NT2/D1 (cell line): ENCODE measurements around the gene RHO.

Source experiments
- SUZ12 ChIP-seq: IDR thresholded peaks from 2 replicates; pipeline ENCODE4 v1.6.1; 2011; ENCODE audit not compliant: insufficient read length, insufficient read depth; ENCODE audit errors: extremely low read depth
- YY1 ChIP-seq: IDR thresholded peaks from 2 replicates; pipeline ENCODE4 v1.6.1; 2011; ENCODE audit not compliant: insufficient read length, insufficient read depth
- ZNF274 ChIP-seq: IDR thresholded peaks from 2 replicates; pipeline ENCODE4 v1.6.1; 2011; ENCODE audit warnings: mild to moderate bottlenecking, low read depth, low read length

DNA sequence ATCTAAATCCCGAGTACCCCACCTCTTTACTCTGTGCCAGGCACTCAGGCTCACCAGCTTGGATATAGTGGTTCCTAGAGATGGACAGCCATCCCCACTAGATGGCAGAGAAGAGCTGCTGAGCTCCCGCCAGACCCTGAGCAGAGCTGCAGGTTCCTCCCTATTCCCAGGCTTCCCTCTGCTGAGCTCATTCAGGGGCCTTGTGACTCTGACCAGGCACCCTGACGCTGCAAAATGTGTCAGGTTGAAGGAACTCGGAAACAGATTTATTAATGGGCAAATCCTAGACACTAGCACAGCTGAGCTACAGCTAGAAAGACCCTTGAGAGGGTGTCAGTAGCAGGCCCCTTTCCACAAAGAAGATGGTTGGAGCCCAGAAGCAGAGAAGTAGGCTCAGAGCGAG is 38.2 kb upstream of the RHO start:
- TF ChIP-seq YY1 (no peak), ZNF274 (no peak), SUZ12 (no peak)
